Hepatocyte (in vitro differentiated cells): ENCODE results near the gene DHX35. TPM values are rescaled to one million over a fixed set of nuclear protein-coding genes. Genes with fewer than 3 reads are reported as not detected.

Experiments
- DNase-seq: peaks from one replicate; pipeline ENCODE4 v3.0.0-alpha.2; 2016; ENCODE audit warnings: low spot score
- H2AFZ ChIP-seq: fragments of 200-600 bp; sonication (generic); 2 replicates; pipeline ENCODE4 v1.6.0; 2016; ENCODE audit warnings: antibody characterized with exemption, mild to moderate bottlenecking
- H3K27ac ChIP-seq: fragments of 200-600 bp; sonication (generic); 2 replicates; pipeline ENCODE4 v1.5.1; 2016; ENCODE audit warnings: mild to moderate bottlenecking
- H3K27me3 ChIP-seq: fragments of 200-600 bp; sonication (generic); 2 replicates; pipeline ENCODE4 v1.6.1; 2016
- H3K36me3 ChIP-seq: fragments of 200-600 bp; sonication (generic); replicated peaks from 2 replicates; pipeline ENCODE4 v1.5.1; 2016; ENCODE audit warnings: low read depth; ENCODE audit not compliant: insufficient read depth
- H3K4me1 ChIP-seq: fragments of 200-600 bp; sonication (generic); 2 replicates; pipeline ENCODE4 v1.5.1; 2016; ENCODE audit warnings: mild to moderate bottlenecking, moderate library complexity; ENCODE audit not compliant: insufficient read depth
- H3K4me2 ChIP-seq: fragments of 200-600 bp; sonication (generic); 2 replicates; pipeline ENCODE4 v1.6.0; 2016
- H3K4me3 ChIP-seq: fragments of 200-600 bp; sonication (generic); 2 replicates; pipeline ENCODE4 v1.5.1; 2016; ENCODE audit warnings: mild to moderate bottlenecking
- H3K79me2 ChIP-seq: fragments of 200-600 bp; sonication (generic); 2 replicates; pipeline ENCODE4 v1.6.0; 2017; ENCODE audit warnings: mild to moderate bottlenecking
- H3K9me2 ChIP-seq: fragments of 200-600 bp; sonication (generic); replicated peaks from 2 replicates; pipeline ENCODE4 v1.6.0; 2017; ENCODE audit warnings: mild to moderate bottlenecking; ENCODE audit not compliant: insufficient read depth
- H3K9me3 ChIP-seq: fragments of 200-600 bp; sonication (generic); 2 replicates; pipeline ENCODE4 v1.5.1; 2016; ENCODE audit warnings: low read depth, mild to moderate bottlenecking
- H4K20me1 ChIP-seq: fragments of 200-600 bp; sonication (generic); 2 replicates; pipeline ENCODE4 v1.6.0; 2016; ENCODE audit warnings: mild to moderate bottlenecking; ENCODE audit not compliant: insufficient read depth, poor library complexity, severe bottlenecking
- CTCF ChIP-seq: fragments of 200-600 bp; sonication (generic); IDR thresholded peaks from 2 replicates; pipeline ENCODE4 v1.5.1; 2016; ENCODE audit warnings: antibody characterized with exemption, mild to moderate bottlenecking; ENCODE audit not compliant: poor library complexity
- EZH2 ChIP-seq: fragments of 200-600 bp; sonication (generic); IDR thresholded peaks from 2 replicates; pipeline ENCODE4 v1.6.1; 2016; ENCODE audit warnings: antibody characterized with exemption, mild to moderate bottlenecking, borderline replicate concordance
- EZH2phosphoT487 ChIP-seq: fragments of 200-600 bp; sonication (generic); IDR thresholded peaks from one replicate; pipeline ENCODE4 v1.6.1; 2018; ENCODE audit warnings: antibody characterized with exemption, mild to moderate bottlenecking, low read depth, moderate library complexity; ENCODE audit not compliant: unreplicated experiment, severe bottlenecking
- WGBS: methylation state at CpG from one replicate; pipeline ENCODE4 v1.1.6; 2016; ENCODE audit warnings: low lambda C conversion rate; ENCODE audit errors: missing lambda C conversion rate; 5-methylcytosine and 5-hydroxymethylcytosine counted together
- polyA plus RNA-seq: library from polyadenylated mRNA; unstranded; fragments of >200 nt; fragmentation: Nextera tagmentation; extraction: Ambion mirVana; gene quantifications from 2 replicates; pipeline ENCODE4 v1.2.1, GENCODE V29; 2016
- total RNA-seq: library from RNA; depleted of rRNA; stranded (reverse); fragments of >200 nt; gene quantifications from 2 replicates; pipeline ENCODE4 v1.2.3, GENCODE V29; 2014

DHX35 gene
- total and polyA plus RNA-seq, 2 experiments from 2014 or later, result 4.4 to 10.6 TPM

GRCh38 chr20:38932457-38933120 lies 29.6 kb upstream of the DHX35 start:
- Histone ChIP-seq H3K4me2 (no peak overlapping the region), H3K4me1 (no peaks in the 10 kb centered on the region), H3K27me3 (no peaks in the 10 kb centered on the region), H4K20me1 (no peaks in the 10 kb centered on the region), H3K9me3 (no peaks in the 10 kb centered on the region), H3K9me2 (no peaks in the 10 kb centered on the region), H3K79me2 (peaks cover 94% of the 10 kb centered on the region), H3K27ac (peak overlapping the region; percentile 28), H2AFZ (no peak overlapping the region), H3K36me3 (no peaks in the 10 kb centered on the region), H3K4me3 (no peak overlapping the region)
- TF ChIP-seq EZH2phosphoT487, result no peak
- TF ChIP-seq EZH2, result no peak
- TF ChIP-seq CTCF, result no peak
- 83% methylated on average over 9 of the region's 9 CpGs for WGBS
- no peak for DNase-seq

- peaks cover 85% of the 10 kb centered on the region for H3K79me2 ChIP-seq
- DNase-seq, result no peak
- no peaks in the 10 kb centered on the region for H3K9me3 ChIP-seq
- no peaks in the 10 kb centered on the region for H4K20me1 ChIP-seq
- H3K4me3 ChIP-seq, result no peak overlapping the region
- no peaks in the 10 kb centered on the region for H3K4me1 ChIP-seq
- H3K4me2 ChIP-seq, result no peak overlapping the region
- TF ChIP-seq EZH2 (no peak), EZH2phosphoT487 (no peak), CTCF (no peak)
- WGBS, result 95% methylated on average over 5 of the region's 5 CpGs
- no peaks in the 10 kb centered on the region for H3K36me3 ChIP-seq
- H3K9me2 ChIP-seq, result no peaks in the 10 kb centered on the region
- no peak overlapping the region for H2AFZ ChIP-seq
- no peak overlapping the region for H3K27ac ChIP-seq
- no peaks in the 10 kb centered on the region for H3K27me3 ChIP-seq
Observed at GRCh38 chr20:38934530-38934929, 27.6 kb upstream of the DHX35 start.

- H3K36me3 ChIP-seq, result no peaks in the 10 kb centered on the region
- peak; percentile 18 for TF ChIP-seq CTCF
- no peak for TF ChIP-seq EZH2phosphoT487
- H2AFZ ChIP-seq, result no peak overlapping the region
- H3K79me2 ChIP-seq, result peaks cover 78% of the 10 kb centered on the region
- no peak for DNase-seq
- H4K20me1 ChIP-seq, result no peaks in the 10 kb centered on the region
- no peaks in the 10 kb centered on the region for H3K9me2 ChIP-seq
- no peaks in the 10 kb centered on the region for H3K9me3 ChIP-seq
- no peak overlapping the region for H3K4me2 ChIP-seq
- no peaks in the 10 kb centered on the region for H3K4me1 ChIP-seq
- 63% methylated on average over 3 of the region's 3 CpGs for WGBS
- H3K4me3 ChIP-seq, result no peak overlapping the region
- H3K27me3 ChIP-seq, result no peaks in the 10 kb centered on the region
- H3K27ac ChIP-seq, result no peak overlapping the region
Observed at GRCh38 chr20:38935285-38935684, 26.9 kb upstream of the DHX35 start.

- Histone ChIP-seq H4K20me1 (no peaks in the 10 kb centered on the region), H3K9me3 (no peaks in the 10 kb centered on the region)
Observed at GRCh38 chr20:38935967-38936407, 26.2 kb upstream of the DHX35 start.

More at GRCh38 chr20:38935967-38936407, 26.2 kb upstream of the DHX35 start:
- Histone ChIP-seq H3K79me2 (peaks cover 71% of the 10 kb centered on the region), H3K9me2 (no peaks in the 10 kb centered on the region), H3K27me3 (no peaks in the 10 kb centered on the region), H3K36me3 (no peaks in the 10 kb centered on the region), H3K27ac (no peak overlapping the region), H3K4me3 (no peak overlapping the region), H2AFZ (no peak overlapping the region), H3K4me2 (no peak overlapping the region), H3K4me1 (no peaks in the 10 kb centered on the region)
- 93% methylated on average over 5 of the region's 5 CpGs for WGBS
- TF ChIP-seq EZH2, result no peak
- TF ChIP-seq CTCF, result no peak
- no peak for DNase-seq
